Hindlimb muscle (tissue), 1 donor: ENCODE data around the gene CHST15. TPM values are rescaled to one million over a fixed set of nuclear protein-coding genes. Genes with fewer than 3 reads are reported as not detected.

ENCODE experiments used
- DNase-seq: peaks from one replicate; pipeline ENCODE4 v3.0.0-alpha.2; 2013
- polyA plus RNA-seq: library from polyadenylated mRNA; unstranded; fragments of 120-200 nt; gene quantifications from one replicate; pipeline ENCODE4 v1.2.1, GENCODE V29; 2013; ENCODE audit not compliant: insufficient read length

The CHST15 gene
- polyA plus RNA-seq, 1 donor, result 15.3 TPM

- DNase-seq, result no peak
These were observed 28.7 kb downstream of the CHST15 start for GRCh38 chr10:124064676-124065075.

- DNase-seq, result no peak
These were observed 29.4 kb downstream of the CHST15 start for GRCh38 chr10:124063750-124064603.

GRCh38 chr10:124062390-124062789 lies 31.0 kb downstream of the CHST15 start:
- DNase-seq, result no peak

GRCh38 chr10:124061030-124061429 lies 32.4 kb downstream of the CHST15 start:
- DNase-seq, result no peak

GRCh38 chr10:124060148-124060720 lies 33.2 kb downstream of the CHST15 start:
- no peak for DNase-seq

- no peak for DNase-seq
These were observed 33.8 kb downstream of the CHST15 start for GRCh38 chr10:124059551-124059950.

GRCh38 chr10:124058346-124059003 lies 34.9 kb downstream of the CHST15 start:
- no peak for DNase-seq

- no peak for DNase-seq
These were observed 35.8 kb downstream of the CHST15 start for GRCh38 chr10:124057601-124058000.

GRCh38 chr10:124056337-124056980 lies 36.9 kb downstream of the CHST15 start:
- DNase-seq, result no peak

GRCh38 chr10:124053971-124054370 lies 39.4 kb downstream of the CHST15 start:
- no peak for DNase-seq

- DNase-seq, result no peak
These were observed 40.8 kb downstream of the CHST15 start for GRCh38 chr10:124052561-124052960.

- DNase-seq, result no peak
These were observed 43.1 kb downstream of the CHST15 start for GRCh38 chr10:124050021-124051015.

- no peak for DNase-seq
These were observed 43.9 kb downstream of the CHST15 start for GRCh38 chr10:124049484-124049883.

GRCh38 chr10:124048371-124049290 lies 44.8 kb downstream of the CHST15 start:
- no peak for DNase-seq

- DNase-seq, result no peak
These were observed 45.8 kb downstream of the CHST15 start for GRCh38 chr10:124047427-124048152.

GRCh38 chr10:124045801-124046355 lies 47.5 kb downstream of the CHST15 start:
- DNase-seq, result no peak

- DNase-seq, result no peak
These were observed 48.1 kb downstream of the CHST15 start for GRCh38 chr10:124045276-124045675.

GRCh38 chr10:124044143-124044862 lies 49.1 kb downstream of the CHST15 start:
- DNase-seq, result no peak
